Measurements from ENCODE around the gene ZNF672.

Gene ZNF672

DNA sequence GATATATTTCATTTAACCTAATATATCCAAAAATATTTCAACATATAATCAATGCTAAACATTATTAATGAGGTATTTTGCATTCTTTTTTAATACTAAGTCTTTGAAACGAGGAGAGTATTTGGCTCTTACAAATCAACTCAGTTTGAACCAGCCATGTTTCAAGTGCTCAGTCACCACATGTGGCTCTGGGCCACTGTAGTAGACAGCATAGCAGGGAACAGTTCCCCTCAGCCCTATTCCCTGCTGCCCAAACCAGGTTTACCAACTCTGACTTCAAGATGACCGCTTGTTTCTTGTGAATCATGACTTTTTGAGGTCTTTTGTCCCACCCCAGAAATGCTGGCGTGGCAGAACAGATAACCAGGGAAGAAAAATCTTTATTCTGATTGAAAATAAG lies 5.7 kb downstream of the ZNF672 start:
- no peak for DNase-seq (ENCODE audit: low read depth)

DNA sequence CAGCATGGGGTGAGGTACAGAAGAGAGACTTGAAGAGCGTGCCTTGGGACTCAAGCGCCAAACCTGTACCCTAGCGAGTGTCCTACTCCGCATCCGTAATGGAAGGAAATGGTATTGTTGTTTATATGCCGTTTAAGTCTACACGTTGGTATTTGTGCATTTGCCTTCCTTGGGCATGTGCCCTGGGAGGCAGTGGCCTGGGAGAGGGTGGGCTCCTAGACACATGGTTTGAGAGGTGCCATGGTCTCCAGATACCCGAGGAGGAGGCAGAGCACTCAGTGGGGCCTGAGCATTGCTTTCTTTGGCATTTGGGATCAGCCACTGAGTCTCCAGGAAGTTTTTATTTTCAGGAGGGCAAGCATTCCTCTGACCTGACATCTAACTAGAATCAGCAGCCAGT lies 6.5 kb downstream of the ZNF672 start:
- no peak overlapping the region for H3K4me3 ChIP-seq (ENCODE audit: control insufficient read depth, low read depth, low read length)
- DNase-seq (ENCODE audit: low read depth) = no peak
- TF ChIP-seq, protein P1, sequence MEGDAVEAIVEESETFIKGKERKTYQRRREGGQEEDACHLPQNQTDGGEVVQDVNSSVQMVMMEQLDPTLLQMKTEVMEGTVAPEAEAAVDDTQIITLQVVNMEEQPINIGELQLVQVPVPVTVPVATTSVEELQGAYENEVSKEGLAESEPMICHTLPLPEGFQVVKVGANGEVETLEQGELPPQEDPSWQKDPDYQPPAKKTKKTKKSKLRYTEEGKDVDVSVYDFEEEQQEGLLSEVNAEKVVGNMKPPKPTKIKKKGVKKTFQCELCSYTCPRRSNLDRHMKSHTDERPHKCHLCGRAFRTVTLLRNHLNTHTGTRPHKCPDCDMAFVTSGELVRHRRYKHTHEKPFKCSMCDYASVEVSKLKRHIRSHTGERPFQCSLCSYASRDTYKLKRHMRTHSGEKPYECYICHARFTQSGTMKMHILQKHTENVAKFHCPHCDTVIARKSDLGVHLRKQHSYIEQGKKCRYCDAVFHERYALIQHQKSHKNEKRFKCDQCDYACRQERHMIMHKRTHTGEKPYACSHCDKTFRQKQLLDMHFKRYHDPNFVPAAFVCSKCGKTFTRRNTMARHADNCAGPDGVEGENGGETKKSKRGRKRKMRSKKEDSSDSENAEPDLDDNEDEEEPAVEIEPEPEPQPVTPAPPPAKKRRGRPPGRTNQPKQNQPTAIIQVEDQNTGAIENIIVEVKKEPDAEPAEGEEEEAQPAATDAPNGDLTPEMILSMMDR (conservative IDR thresholded peaks at IDR 0.05; ENCODE audit: control insufficient read depth, insufficient read depth, low read depth, low read length) = no peak

More for the DNA sequence above, 5.7 kb downstream of the ZNF672 start:
- H3K4me3 ChIP-seq (ENCODE audit: control insufficient read depth, low read depth, low read length) = no peak overlapping the region
- TF ChIP-seq, protein P1 (conservative IDR thresholded peaks at IDR 0.05; ENCODE audit: control insufficient read depth, insufficient read depth, low read depth, low read length) = no peak

DNA sequence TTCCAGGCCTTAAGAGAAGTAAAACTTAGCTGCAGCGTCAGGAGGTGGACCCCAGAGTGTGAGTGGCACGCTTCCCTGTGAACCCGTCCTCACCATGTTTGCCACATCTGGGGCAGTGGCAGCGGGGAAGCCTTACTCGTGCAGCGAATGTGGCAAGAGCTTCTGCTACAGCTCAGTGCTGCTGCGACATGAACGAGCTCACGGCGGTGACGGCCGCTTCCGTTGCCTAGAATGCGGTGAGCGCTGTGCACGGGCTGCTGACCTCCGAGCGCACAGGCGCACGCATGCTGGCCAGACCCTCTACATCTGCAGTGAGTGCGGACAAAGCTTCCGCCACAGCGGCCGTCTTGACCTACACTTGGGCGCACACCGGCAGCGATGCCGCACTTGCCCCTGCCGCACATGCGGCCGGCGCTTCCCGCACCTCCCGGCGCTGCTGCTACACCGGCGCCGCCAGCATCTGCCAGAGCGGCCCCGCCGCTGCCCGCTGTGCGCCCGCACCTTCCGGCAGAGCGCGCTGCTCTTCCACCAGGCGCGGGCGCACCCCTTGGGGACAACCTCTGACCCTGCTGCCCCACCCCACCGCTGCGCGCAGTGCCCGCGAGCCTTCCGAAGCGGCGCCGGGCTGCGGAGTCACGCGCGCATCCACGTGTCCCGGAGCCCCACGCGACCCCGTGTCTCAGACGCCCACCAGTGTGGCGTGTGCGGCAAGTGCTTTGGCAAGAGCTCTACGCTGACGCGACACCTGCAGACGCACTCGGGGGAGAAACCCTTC lies 9.3 kb downstream of the ZNF672 start:
- TF ChIP-seq, protein P1 (conservative IDR thresholded peaks at IDR 0.05; ENCODE audit: control insufficient read depth, insufficient read depth, low read depth, low read length) = no peak
- no peak for DNase-seq (ENCODE audit: low read depth)
- no peak overlapping the region for H3K4me3 ChIP-seq (ENCODE audit: control insufficient read depth, low read depth, low read length)

DNA sequence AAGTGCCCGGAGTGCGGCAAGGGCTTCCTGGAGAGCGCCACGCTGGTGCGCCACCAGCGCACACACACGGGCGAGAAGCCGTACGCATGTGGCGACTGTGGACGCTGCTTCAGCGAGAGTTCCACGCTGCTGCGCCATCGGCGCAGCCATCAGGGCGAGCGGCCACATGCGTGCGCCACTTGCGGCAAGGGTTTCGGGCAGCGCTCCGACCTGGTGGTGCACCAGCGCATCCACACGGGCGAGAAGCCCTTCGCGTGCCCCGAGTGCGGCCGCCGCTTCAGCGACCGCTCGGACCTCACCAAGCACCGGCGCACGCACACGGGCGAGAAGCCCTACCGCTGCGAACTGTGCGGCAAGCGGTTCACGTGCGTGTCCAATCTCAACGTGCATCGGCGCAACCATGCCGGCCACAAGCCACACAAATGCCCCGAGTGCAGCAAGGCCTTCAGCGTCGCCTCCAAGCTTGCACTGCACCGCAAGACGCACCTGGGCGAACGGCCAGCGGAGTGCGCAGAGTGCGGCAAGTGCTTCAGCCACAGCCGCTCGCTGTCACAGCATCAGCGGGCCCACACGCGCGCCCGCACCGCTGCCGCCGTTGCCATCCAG lies 10.0 kb downstream of the ZNF672 start:
- DNase-seq (ENCODE audit: low read depth) = no peak

DNA sequence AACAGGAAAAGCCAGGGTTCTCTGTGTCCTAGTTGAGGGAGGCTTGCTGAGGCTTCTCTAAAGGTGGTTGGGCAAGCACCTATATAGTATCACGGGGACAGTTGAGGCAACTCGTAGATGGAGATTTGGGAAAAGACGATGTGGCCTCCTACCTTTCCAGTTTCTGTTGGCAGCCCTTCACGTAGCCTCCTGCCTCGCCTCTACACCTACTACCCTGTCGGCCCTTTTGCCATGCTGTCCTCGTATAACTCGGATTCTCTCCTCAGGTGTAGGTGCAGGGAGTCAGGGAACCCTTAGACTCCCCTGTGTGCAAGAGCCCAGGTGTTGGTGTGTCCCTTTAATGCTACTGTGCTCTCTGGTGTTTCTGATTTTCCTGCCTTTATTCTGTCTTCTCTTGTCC lies 10.6 kb downstream of the ZNF672 start:
- no peak overlapping the region for H3K4me3 ChIP-seq (ENCODE audit: control insufficient read depth, low read depth, low read length)
- DNase-seq (ENCODE audit: low read depth) = no peak
- TF ChIP-seq, protein P1 (conservative IDR thresholded peaks at IDR 0.05; ENCODE audit: control insufficient read depth, insufficient read depth, low read depth, low read length) = no peak

More for the DNA sequence above, 10.0 kb downstream of the ZNF672 start:
- TF ChIP-seq, protein P1 (conservative IDR thresholded peaks at IDR 0.05; ENCODE audit: control insufficient read depth, insufficient read depth, low read depth, low read length) = no peak
- no peak overlapping the region for H3K4me3 ChIP-seq (ENCODE audit: control insufficient read depth, low read depth, low read length)

DNA sequence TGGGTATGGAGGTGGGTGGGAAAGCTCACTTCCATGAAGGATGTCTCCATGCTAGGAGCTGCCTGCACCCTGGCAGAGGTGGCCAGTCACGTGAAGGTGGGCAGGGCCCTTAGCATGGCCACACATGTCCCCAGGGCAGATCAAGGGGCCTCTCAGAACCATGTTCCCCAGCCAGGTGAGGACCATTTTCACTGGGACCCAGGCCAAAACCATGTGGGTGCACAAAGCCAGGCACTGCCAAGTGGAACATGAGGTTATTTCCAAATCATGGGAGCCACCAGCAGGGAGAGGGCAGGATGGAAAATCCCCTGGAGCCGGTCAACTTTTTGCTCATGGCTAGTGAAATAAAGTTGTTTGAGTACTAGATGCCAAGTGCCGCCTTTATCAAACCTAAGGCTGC lies 11.1 kb downstream of the ZNF672 start:
- no peak for DNase-seq (ENCODE audit: low read depth)
- TF ChIP-seq, protein P1 (conservative IDR thresholded peaks at IDR 0.05; ENCODE audit: control insufficient read depth, insufficient read depth, low read depth, low read length) = no peak
- no peak overlapping the region for H3K4me3 ChIP-seq (ENCODE audit: control insufficient read depth, low read depth, low read length)
